Neural crest cell (in vitro differentiated cells): ENCODE results near the gene SMIM13. TPM values are rescaled to one million over a fixed set of nuclear protein-coding genes. Genes with fewer than 3 reads are reported as not detected.

ENCODE experiments used
- DNase-seq: peaks from one replicate; pipeline ENCODE4 v3.0.0; 2021; ENCODE audit warnings: low read depth, mixed read lengths, low spot score
- H3K27ac Mint-ChIP-seq: one replicate; pipeline ENCODE4 v1.8.0; 2021; ENCODE audit warnings: mild to moderate bottlenecking, mixed read lengths; ENCODE audit not compliant: unreplicated experiment
- H3K27me3 Mint-ChIP-seq: 2 replicates; pipeline ENCODE4 v1.8.0; 2021; ENCODE audit warnings: low read depth, mild to moderate bottlenecking, mixed read lengths
- H3K36me3 Mint-ChIP-seq: 2 replicates; pipeline ENCODE4 v1.8.0; 2021; ENCODE audit warnings: low read depth, mild to moderate bottlenecking, mixed read lengths
- H3K4me1 Mint-ChIP-seq: 2 replicates; pipeline ENCODE4 v1.8.0; 2021; ENCODE audit warnings: mixed read lengths
- H3K4me3 Mint-ChIP-seq: one replicate; pipeline ENCODE4 v1.8.0; 2021; ENCODE audit warnings: mild to moderate bottlenecking, mixed read lengths
- H3K9me3 Mint-ChIP-seq: 2 replicates; pipeline ENCODE4 v1.8.0; 2021; ENCODE audit warnings: mixed read lengths
- CTCF ChIP-seq: fragments of 200-600 bp; sonication (generic); conservative IDR thresholded peaks from 2 replicates; pipeline ENCODE4 v1.5.0; 2021; ENCODE audit warnings: antibody characterized with exemption, mild to moderate bottlenecking
- total RNA-seq: library from RNA; stranded (reverse); gene quantifications from 2 replicates; pipeline ENCODE4 v1.2.1, GENCODE V29; 2021

SMIM13 gene
- total RNA-seq, 1 donor from 2014 or later, result 12.3 TPM

- no peak overlapping the region for H3K27ac Mint-ChIP-seq
- H3K36me3 Mint-ChIP-seq, result peaks cover 16% of the 10 kb centered on the region
- peaks cover 7% of the 10 kb centered on the region for H3K4me1 Mint-ChIP-seq
- TF ChIP-seq CTCF, result no peak
- H3K27me3 Mint-ChIP-seq, result no peaks in the 10 kb centered on the region
- H3K4me3 Mint-ChIP-seq, result no peak overlapping the region
- no peak for DNase-seq
- peaks cover 4% of the 10 kb centered on the region for H3K9me3 Mint-ChIP-seq
These were observed 43.2 kb downstream of the SMIM13 start for GRCh38 chr6:11136809-11137208.

- Mint-ChIP-seq H3K36me3 (peaks cover 13% of the 10 kb centered on the region), H3K4me1 (peaks cover 14% of the 10 kb centered on the region), H3K4me3 (no peak overlapping the region), H3K27me3 (no peaks in the 10 kb centered on the region), H3K27ac (no peak overlapping the region), H3K9me3 (peaks cover 4% of the 10 kb centered on the region)
- DNase-seq, result no peak
- no peak for TF ChIP-seq CTCF
These were observed 45.7 kb downstream of the SMIM13 start for GRCh38 chr6:11139051-11139960.

- TF ChIP-seq CTCF, result no peak
- H3K27ac Mint-ChIP-seq, result no peak overlapping the region
- H3K9me3 Mint-ChIP-seq, result peaks cover 4% of the 10 kb centered on the region
- H3K4me3 Mint-ChIP-seq, result no peak overlapping the region
- peaks cover 9% of the 10 kb centered on the region for H3K36me3 Mint-ChIP-seq
- no peak for DNase-seq
- peaks cover 19% of the 10 kb centered on the region for H3K4me1 Mint-ChIP-seq
- H3K27me3 Mint-ChIP-seq, result no peaks in the 10 kb centered on the region
These were observed 46.4 kb downstream of the SMIM13 start for GRCh38 chr6:11140056-11140455.

- peaks cover 19% of the 10 kb centered on the region for H3K4me1 Mint-ChIP-seq
- H3K4me3 Mint-ChIP-seq, result no peak overlapping the region
- H3K36me3 Mint-ChIP-seq, result peaks cover 6% of the 10 kb centered on the region
- no peak for TF ChIP-seq CTCF
- no peaks in the 10 kb centered on the region for H3K27me3 Mint-ChIP-seq
- DNase-seq, result no peak
- peaks cover 4% of the 10 kb centered on the region for H3K9me3 Mint-ChIP-seq
- no peak overlapping the region for H3K27ac Mint-ChIP-seq
These were observed 47.7 kb downstream of the SMIM13 start for GRCh38 chr6:11141295-11141694.

- H3K27me3 Mint-ChIP-seq, result no peaks in the 10 kb centered on the region
- H3K36me3 Mint-ChIP-seq, result peaks cover 6% of the 10 kb centered on the region
- no peak overlapping the region for H3K27ac Mint-ChIP-seq
- H3K4me1 Mint-ChIP-seq, result peaks cover 19% of the 10 kb centered on the region
- no peak overlapping the region for H3K4me3 Mint-ChIP-seq
- no peak for TF ChIP-seq CTCF
- DNase-seq, result no peak
- H3K9me3 Mint-ChIP-seq, result peaks cover 4% of the 10 kb centered on the region
These were observed 48.8 kb downstream of the SMIM13 start for GRCh38 chr6:11142296-11143027.
